ENCODE measurements around the gene FUOM. TPM values are rescaled to one million over a fixed set of nuclear protein-coding genes. Genes with fewer than 3 reads are reported as not detected.

Gene FUOM
- total and polyA plus RNA-seq, 9 of the 15 experiments (the other 6 are each of a cell fraction or from before 2014, with no cell fraction given) = 1.8 to 96.1 (median 27.0) TPM

GRCh38 chr10:133394064-133394663 lies 36.3 kb upstream of the FUOM start, which contains the start of gene MTG1 (continued):
- TF ChIP-seq ZBTB5 (IDR thresholded peaks at IDR 0.05) = no peak
- TF ChIP-seq WHSC1 (IDR thresholded peaks at IDR 0.05; ENCODE audit: low read length) = no peak
- no peak for TF ChIP-seq NR3C1 (CRISPR knock-in tag; IDR thresholded peaks at IDR 0.05)
- TF ChIP-seq CSDE1 (IDR thresholded peaks at IDR 0.05) = no peak
- TF ChIP-seq CHD2 (IDR thresholded peaks at IDR 0.05; ENCODE audit: low read depth, low read length) = peak; percentile 37; the same call in 1 of the 2 replicates
- peak; percentile 93 for TF ChIP-seq RBFOX2 (IDR thresholded peaks at IDR 0.05; ENCODE audit: low read depth, low read length)
- peak; percentile 62; the same call in 1 of the 2 replicates for TF ChIP-seq POLR2AphosphoS5 (IDR thresholded peaks at IDR 0.05; ENCODE audit: control insufficient read depth, insufficient read depth, low read depth, low read length)
- TF ChIP-seq E4F1 (CRISPR knock-in tag; IDR thresholded peaks at IDR 0.05; ENCODE audit: borderline replicate concordance) = no peak
- peak; percentile 17; the same call in 1 of the 2 replicates for TF ChIP-seq RAD51 (IDR thresholded peaks at IDR 0.05; ENCODE audit: borderline replicate concordance, low read depth)
- TF ChIP-seq THRB (CRISPR knock-in tag; conservative IDR thresholded peaks at IDR 0.05) = no peak
- no peak for TF ChIP-seq BACH1 (tag; IDR thresholded peaks at IDR 0.05)
- 0 out of 2 replicates have a peak, but pooled peaks have one; percentile 40 for TF ChIP-seq TARDBP (IDR thresholded peaks at IDR 0.05)
- peak; percentile 95 for TF ChIP-seq POLR2AphosphoS2 (IDR thresholded peaks at IDR 0.05; ENCODE audit: low read length)
- no peak for TF ChIP-seq PRMT5 (CRISPR knock-in tag; IDR thresholded peaks at IDR 0.05)
- 0 out of 4 replicates have a peak, but pooled peaks of 1 of the 2 experiments have one; percentile 25 for TF ChIP-seq RAD21 (CRISPR knock-in tag; conservative IDR thresholded peaks at IDR 0.05 in 1 of 2, IDR thresholded peaks at IDR 0.05 in 1 of 2)
- no peak for TF ChIP-seq CHAMP1 (IDR thresholded peaks at IDR 0.05)
- TF ChIP-seq KLF6 (CRISPR knock-in tag; IDR thresholded peaks at IDR 0.05; ENCODE audit: borderline replicate concordance) = no peak; the same call in 1 of the 2 replicates
- peak; percentile 87 for TF ChIP-seq CREM (IDR thresholded peaks at IDR 0.05; ENCODE audit: low read depth)
- TF ChIP-seq SMARCC2 (IDR thresholded peaks at IDR 0.05; ENCODE audit: low read depth) = no peak
- no peak for TF ChIP-seq HNRNPUL1 (IDR thresholded peaks at IDR 0.05; ENCODE audit: low read length)
- TF ChIP-seq RBM15 (IDR thresholded peaks at IDR 0.05; ENCODE audit: insufficient read depth, low read length) = no peak

Data from K562 (cell line).